Kasumi-1 (cell line): Measurements from ENCODE around the gene ECE2.
"Not testable (repeated sequence)": the region's sequence is repeated elsewhere in the genome, so short reads cannot be mapped to it uniquely, and the experiment has no call there.

Experiments used
- DNase-seq, 2 experiments: peaks; one replicate each; lab custom pipeline; 2025; lab: John Stamatoyannopoulos, UW

The ECE2 gene

DNA sequence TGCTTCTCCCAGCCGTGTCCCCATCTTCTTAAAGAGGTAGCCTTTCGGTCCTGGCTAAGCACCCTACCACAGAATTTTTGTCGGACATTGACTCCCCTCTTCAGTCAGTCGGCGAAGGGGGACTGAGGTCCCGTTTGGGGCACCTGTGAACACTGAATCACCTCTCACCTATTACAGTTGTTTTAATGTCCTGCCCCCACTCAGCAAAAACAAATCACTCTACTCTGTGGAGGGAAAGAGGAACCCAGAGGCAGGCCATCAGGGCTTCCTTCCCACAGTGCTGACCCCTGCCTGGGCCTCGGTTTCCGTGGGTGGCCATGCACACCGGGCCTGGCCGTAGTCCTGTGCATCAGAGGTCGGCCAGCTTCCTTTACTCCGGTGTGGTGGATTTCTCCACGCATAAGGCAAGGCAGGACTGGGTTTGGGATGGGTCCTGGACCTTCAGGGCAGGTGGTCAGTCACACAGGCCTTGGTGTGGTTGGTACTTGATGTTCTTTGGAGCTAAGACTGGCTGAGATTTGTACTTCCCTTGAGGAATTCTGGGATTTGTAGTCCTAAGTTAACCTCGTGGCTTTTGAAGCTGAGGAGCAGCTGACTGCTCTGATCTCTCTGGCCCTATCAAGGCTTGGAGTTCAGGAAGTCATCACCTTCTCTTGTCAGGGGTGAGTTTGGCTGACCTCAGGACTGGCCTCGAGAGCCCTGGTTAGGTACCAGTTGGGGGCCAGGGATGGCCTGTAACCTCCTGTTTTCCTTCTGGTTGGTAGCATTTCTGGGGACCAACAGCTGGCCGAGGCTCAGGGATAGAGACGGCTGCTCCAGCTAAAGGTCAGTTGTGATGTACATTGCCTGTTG, 61.0 kb downstream of the ECE2 start:
- peak; percentile 11 to 34 for DNase-seq

DNA sequence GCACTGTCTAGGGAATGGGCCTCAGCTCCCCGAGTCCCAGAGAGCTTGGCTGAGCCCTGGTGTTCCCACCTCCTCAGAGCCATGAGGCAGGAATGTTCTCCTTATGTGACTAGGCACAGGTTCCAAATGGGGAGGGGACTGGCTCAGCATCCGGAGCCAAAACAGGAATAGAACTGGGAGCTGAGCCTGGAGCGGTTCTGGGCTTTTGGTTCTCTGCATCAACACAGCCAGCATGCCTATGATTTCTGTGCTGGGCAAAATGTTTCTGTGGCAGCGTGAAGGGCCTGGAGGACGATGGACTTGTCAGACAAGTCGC, 61.5 kb downstream of the ECE2 start, which contains the start of gene FAM131A:
FAM131A (plus strand) TSS at position 202 of the 316 bp plus-strand sequence; CDS start at position 233, 31 bp downstream.
- no peak for DNase-seq

DNA sequence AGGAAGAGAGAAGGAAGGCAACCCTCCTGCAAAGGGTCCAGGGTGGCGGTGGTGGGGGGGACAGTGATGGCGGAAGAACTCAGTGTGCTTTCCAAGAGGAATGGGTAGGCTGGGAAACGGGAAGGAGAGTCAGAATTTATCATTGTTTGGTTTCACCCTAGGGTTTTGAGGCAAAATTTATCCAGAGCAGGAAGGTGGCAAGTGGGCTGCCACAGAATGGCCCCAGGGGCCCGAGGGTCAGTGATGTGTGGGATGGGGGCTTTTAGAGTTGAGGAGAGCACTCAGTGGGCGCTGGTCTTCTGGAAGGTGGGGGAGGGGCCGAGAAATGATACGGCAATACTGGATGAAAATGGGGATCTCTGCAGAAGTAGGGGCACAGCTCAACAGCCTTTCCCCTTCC, 62.2 kb downstream of the ECE2 start:
- no peak for DNase-seq

DNA sequence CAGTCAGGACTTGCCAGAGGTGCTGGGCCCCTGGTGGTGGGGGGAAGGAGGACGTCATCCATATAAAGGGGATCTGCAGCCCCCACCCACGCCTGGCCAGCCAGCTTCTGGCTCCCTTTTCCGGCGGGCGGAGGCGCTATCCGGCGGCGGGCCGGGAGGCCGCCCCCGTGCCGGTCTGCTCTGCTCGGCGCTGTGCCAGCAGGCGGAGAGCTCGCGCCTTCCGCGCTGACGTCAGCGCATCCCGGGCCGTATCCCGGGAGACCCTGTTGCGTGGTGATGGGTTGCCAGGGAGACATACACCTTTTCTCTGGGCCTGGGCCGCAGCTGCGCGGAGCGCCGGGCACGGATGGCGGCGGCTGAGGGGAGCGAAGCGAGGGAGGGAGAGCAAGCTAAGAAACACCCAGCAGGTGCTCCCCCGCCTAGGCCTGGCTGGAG, 62.7 kb downstream of the ECE2 start:
- no peak for DNase-seq

DNA sequence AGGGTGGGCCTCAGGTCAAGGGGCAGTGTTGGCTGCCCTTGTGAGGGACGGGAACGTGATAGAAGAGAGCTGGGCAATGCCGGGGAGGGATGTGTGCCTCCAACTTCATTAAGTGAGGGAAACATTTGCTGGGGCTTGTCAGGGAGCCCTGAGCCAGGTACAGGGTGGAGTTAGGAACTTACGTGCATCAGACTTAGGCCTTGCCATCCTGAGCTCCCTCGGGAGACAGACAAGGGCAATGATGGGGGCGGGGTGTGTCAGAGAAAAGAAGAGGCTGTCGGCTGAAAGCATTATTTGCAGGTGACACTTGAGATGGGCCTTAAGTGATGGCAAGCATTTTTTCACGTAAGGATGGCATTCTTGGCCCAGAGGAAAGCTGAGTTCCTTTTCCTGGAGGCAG, 63.2 kb downstream of the ECE2 start:
- no peak for DNase-seq

DNA sequence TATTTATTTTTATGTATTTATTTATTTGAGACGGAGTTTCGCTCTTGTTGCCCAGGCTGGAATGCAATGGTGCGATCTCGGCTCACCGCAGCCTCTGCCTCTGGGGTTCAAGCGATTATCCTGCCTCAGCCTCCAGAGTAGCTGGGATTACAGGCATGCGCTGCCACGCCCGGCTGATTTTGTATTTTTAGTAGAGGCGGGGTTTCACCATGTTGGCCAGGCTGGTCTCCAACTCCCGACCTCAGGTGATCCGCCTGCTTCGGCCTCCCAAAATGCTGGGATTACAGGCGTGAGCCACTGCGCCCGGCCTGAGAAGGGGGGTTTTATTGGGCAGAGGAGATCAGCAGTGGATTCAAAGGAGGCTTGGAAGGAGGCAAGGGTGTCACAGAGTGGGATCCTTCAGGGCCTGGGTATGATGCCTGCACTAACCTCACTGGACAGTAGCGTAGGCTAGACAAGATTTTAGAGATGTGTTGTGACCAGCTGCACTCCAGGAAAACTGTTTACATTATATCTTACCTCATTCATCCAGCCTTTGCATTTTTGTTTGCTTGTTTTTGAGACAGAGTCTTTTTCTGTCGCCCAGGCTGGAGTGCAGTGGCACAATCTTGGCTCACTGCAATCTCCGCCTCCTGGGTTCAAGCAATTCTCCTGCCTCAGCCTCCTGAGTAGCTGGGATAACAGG, 63.8 kb downstream of the ECE2 start:
- not testable (repeated sequence) for DNase-seq

DNA sequence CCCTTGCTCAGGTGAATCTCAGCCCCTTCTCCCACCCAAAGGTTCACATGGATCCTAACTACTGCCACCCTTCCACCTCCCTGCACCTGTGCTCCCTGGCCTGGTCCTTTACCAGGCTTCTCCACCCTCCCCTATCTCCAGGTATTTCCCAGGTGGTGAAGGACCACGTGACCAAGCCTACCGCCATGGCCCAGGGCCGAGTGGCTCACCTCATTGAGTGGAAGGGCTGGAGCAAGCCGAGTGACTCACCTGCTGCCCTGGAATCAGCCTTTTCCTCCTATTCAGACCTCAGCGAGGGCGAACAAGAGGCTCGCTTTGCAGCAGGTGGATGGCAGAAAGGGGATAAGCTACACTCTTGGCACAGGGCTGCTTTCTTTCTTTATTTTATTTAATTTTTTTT, 66.1 kb downstream of the ECE2 start:
- no peak for DNase-seq
